Lung (tissue), 12 donors: Measurements from ENCODE around the gene JMJD1C. TPM values are rescaled to one million over a fixed set of nuclear protein-coding genes. Genes with fewer than 3 reads are reported as not detected.
"Not testable (repeated sequence)": the region's sequence is repeated elsewhere in the genome, so short reads cannot be mapped to it uniquely, and the experiment has no call there.

Experiments used
- ATAC-seq: fragments of 200-7000 bp; cut with Tn5 transposase; one replicate; pipeline ENCODE4 v1.9.1; 2020; ENCODE audit warnings: moderate number of reproducible peaks; ENCODE audit not compliant: insufficient read depth, low FRiP score
- DNase-seq, 3 donors: peaks; one replicate each; pipeline ENCODE4 v3.0.0-alpha.2; 2013 to 2017
- H3K27ac ChIP-seq, 2 donors: one replicate each; pipeline ENCODE4 v1.5.1; 2013; ENCODE audit warnings: mild to moderate bottlenecking in 2 of 2, moderate library complexity in 2 of 2, control low read depth in 1 of 2, inconsistent platforms in 1 of 2, low read depth in 1 of 2, low read length in 1 of 2
- H3K27me3 ChIP-seq, 3 donors: one replicate each; pipeline ENCODE4 v1.5.1; 2013; ENCODE audit warnings: low read length in 2 of 3; ENCODE audit not compliant: control insufficient read depth in 3 of 3, insufficient read depth in 3 of 3
- H3K36me3 ChIP-seq, 4 donors: one replicate each; pipeline ENCODE4 v1.5.1; 2013; ENCODE audit warnings: low read length in 4 of 4, mild to moderate bottlenecking in 1 of 4, moderate library complexity in 1 of 4; ENCODE audit not compliant: control insufficient read depth in 4 of 4, insufficient read depth in 4 of 4
- H3K4me1 ChIP-seq, 5 donors: one replicate each; pipeline ENCODE4 v1.5.1; 2013; ENCODE audit warnings: low read length in 5 of 5, mild to moderate bottlenecking in 2 of 5, moderate library complexity in 1 of 5; ENCODE audit not compliant: control insufficient read depth in 5 of 5, insufficient read depth in 5 of 5
- H3K4me3 ChIP-seq: one replicate; pipeline ENCODE4 v1.5.1; 2013; ENCODE audit warnings: mild to moderate bottlenecking, control low read depth, moderate library complexity
- H3K9ac ChIP-seq, 2 donors: one replicate each; pipeline ENCODE4 v1.5.1; 2013; ENCODE audit warnings: low read length in 2 of 2, control low read depth in 1 of 2; ENCODE audit not compliant: insufficient read depth in 1 of 2
- H3K9me3 ChIP-seq, 4 donors: one replicate each; pipeline ENCODE4 v1.5.1; 2013; ENCODE audit warnings: low read length in 3 of 4, mild to moderate bottlenecking in 1 of 4, moderate library complexity in 1 of 4; ENCODE audit not compliant: control insufficient read depth in 4 of 4, insufficient read depth in 3 of 4
- WGBS, 2 donors: extraction: QIAGEN DNeasy Blood & Tissue Kit; methylation state at CpG; one replicate each; pipeline ENCODE4 v1.1.7; 2013; 5-methylcytosine and 5-hydroxymethylcytosine counted together
- polyA plus RNA-seq, 2 donors: library from polyadenylated mRNA; stranded (reverse); fragments of 200-250 nt; gene quantifications; one replicate each; pipeline ENCODE4 v1.2.1, GENCODE V29; 2013
- total RNA-seq, 2 donors: library from RNA; depleted of rRNA in 1 of 2; stranded (reverse); fragments of >200 nt in 1 of 2; gene quantifications; one replicate each; pipeline ENCODE4 v1.2.1, GENCODE V29; 2014 to 2021
- TF ChIP-seq, protein P1 (sequence below): IDR thresholded peaks from 2 replicates; pipeline ENCODE4 v1.5.1; 2012; ENCODE audit warnings: mild to moderate bottlenecking; ENCODE audit errors: control extremely low read depth, extremely low read depth
- donor health status: control.
- donor health status: control.
- donor health status: Bipolar disorder and iron deficiency.
- donor health status: healthy.
- donor health status: DM: yes; HTN: yes; CAD: no.

The JMJD1C gene
- total and polyA plus RNA-seq, 4 donors, result 30.5 to 233 (median 71.2) TPM

- Histone ChIP-seq H3K9me3 (no peaks in the 10 kb centered on the region), H3K4me3 (no peak overlapping the region), H3K4me1 (no peaks in the 10 kb centered on the region), H3K27me3 (no peaks in the 10 kb centered on the region), H3K36me3 (peaks cover 0 to 1% (median 0%) of the 10 kb centered on the region in 4 donors), H3K9ac (no peak overlapping the region), H3K27ac (no peak overlapping the region)
- DNase-seq (no peak), ATAC-seq (no peak)
- 85 to 95% methylated on average over 1 of the region's 1 CpG for WGBS, 2 donors
- TF ChIP-seq, protein P1, sequence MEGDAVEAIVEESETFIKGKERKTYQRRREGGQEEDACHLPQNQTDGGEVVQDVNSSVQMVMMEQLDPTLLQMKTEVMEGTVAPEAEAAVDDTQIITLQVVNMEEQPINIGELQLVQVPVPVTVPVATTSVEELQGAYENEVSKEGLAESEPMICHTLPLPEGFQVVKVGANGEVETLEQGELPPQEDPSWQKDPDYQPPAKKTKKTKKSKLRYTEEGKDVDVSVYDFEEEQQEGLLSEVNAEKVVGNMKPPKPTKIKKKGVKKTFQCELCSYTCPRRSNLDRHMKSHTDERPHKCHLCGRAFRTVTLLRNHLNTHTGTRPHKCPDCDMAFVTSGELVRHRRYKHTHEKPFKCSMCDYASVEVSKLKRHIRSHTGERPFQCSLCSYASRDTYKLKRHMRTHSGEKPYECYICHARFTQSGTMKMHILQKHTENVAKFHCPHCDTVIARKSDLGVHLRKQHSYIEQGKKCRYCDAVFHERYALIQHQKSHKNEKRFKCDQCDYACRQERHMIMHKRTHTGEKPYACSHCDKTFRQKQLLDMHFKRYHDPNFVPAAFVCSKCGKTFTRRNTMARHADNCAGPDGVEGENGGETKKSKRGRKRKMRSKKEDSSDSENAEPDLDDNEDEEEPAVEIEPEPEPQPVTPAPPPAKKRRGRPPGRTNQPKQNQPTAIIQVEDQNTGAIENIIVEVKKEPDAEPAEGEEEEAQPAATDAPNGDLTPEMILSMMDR, result no peak
Observed at GRCh38 chr10:63344269-63344668, 121.5 kb downstream of the JMJD1C start.

- Histone ChIP-seq H3K9ac (no peak overlapping the region), H3K27me3 (no peaks in the 10 kb centered on the region), H3K4me3 (no peak overlapping the region), H3K4me1 (no peaks in the 10 kb centered on the region), H3K27ac (no peak overlapping the region), H3K36me3 (peaks cover 0 to 1% (median 0%) of the 10 kb centered on the region in 4 donors), H3K9me3 (no peaks in the 10 kb centered on the region)
- ATAC-seq, result no peak
- 94 to 97% methylated on average over 4 of the region's 4 CpGs for WGBS, 2 donors
- TF ChIP-seq, protein P1, result no peak
- no peak for DNase-seq
Observed at GRCh38 chr10:63343476-63343875, 122.3 kb downstream of the JMJD1C start.

DNA sequence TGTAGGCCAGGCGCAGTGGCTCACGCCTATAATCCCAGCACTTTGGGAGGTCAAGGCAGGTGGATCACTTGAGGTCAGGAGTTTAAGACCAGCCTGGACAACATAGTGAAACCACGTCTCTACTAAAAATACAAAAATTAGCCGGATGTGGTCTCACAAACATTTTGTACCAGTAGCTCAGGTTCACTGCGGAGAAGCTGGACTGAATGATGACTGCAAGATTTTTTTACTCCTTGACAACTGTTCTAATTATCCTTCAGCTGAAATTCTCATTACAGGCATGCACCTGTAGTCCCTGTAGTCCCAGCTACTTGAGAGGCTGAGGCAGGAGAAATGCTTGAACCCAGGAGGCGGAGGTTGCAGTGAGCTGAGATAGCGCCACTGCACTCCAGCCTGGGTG, 126.1 kb downstream of the JMJD1C start:
- H3K9ac ChIP-seq, H3K9me3 ChIP-seq, H3K4me3 ChIP-seq, H3K27me3 ChIP-seq, H3K27ac ChIP-seq, ATAC-seq, DNase-seq, H3K4me1 ChIP-seq, H3K36me3 ChIP-seq: not testable (repeated sequence)
- WGBS, 2 donors, result 95 to 99% methylated on average over 7 of the region's 7 CpGs

- Histone ChIP-seq H3K27me3 (no peaks in the 10 kb centered on the region), H3K4me1 (no peaks in the 10 kb centered on the region), H3K4me3 (no peak overlapping the region), H3K9me3 (no peaks in the 10 kb centered on the region), H3K9ac (no peak overlapping the region), H3K27ac (no peak overlapping the region), H3K36me3 (peaks cover 0 to 1% (median 0%) of the 10 kb centered on the region in 4 donors)
- 94 to 97% methylated on average over 4 of the region's 4 CpGs for WGBS, 2 donors
- TF ChIP-seq, protein P1, result no peak
- DNase-seq, result no peak
- no peak for ATAC-seq
Observed at GRCh38 chr10:63337455-63338251, 128.1 kb downstream of the JMJD1C start.
